GM18517 (cell line): ENCODE data around the gene MTHFD1L.

Experiments
- ATAC-seq: cut with Tn5 transposase; IDR thresholded peaks from one replicate; pipeline ENCODE4 v1.9.1; 2021; ENCODE audit warnings: mild to moderate bottlenecking, moderate library complexity; ENCODE audit not compliant: unreplicated experiment

MTHFD1L gene

DNA sequence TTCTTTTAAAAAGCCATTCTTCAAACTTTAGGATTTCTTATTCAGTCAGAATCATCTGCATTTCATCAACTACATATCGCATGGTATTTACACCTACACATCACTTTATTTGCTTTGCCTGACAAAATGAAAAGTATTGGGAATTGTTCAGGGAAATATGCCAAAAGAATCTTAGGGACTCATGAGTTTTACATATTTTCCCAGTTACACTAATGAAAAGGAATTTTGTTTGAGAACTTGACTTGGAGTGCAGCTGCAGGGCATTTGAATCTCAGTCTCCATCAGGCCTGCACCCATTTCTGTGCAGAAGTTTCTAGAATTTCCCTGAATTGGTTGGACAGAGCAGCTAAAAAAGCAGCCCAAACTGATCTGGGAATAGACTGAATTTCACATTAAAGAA is 65.3 kb downstream of the MTHFD1L start:
- no peak for ATAC-seq

- no peak for ATAC-seq
These were observed 65.9 kb downstream of the MTHFD1L start for GRCh38 chr6:150931405-150931804.

GRCh38 chr6:150932996-150933395 is 67.5 kb downstream of the MTHFD1L start:
- no peak for ATAC-seq

GRCh38 chr6:150934380-150934779 is 68.9 kb downstream of the MTHFD1L start:
- no peak for ATAC-seq

DNA sequence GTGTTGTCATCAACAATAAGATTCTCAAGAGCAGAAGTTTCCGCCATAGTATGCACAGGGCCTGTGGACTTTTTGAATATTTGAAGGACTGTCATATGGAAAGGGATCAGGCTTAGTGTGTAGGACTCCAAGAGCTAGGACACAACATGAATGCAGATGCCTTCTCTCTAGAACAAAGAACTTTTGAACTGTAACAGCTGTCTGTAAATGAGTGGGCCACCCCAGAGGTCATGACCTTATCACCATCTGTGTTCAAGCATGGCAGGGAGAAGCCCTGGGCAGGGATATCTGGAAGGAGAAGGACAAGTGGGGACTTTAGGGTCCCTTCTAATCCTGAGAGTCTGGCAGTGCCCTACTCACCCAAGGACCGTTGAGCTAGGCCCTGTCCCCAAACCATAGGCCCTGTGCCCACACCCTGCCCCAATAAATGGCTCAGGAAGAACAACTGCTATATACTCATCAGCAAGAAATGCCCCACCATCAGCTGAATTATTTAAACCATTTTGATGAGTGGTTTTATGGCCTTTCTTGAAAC is 70.6 kb downstream of the MTHFD1L start:
- ATAC-seq = no peak

- no peak for ATAC-seq
These were observed 71.8 kb downstream of the MTHFD1L start for GRCh38 chr6:150937132-150937906.

DNA sequence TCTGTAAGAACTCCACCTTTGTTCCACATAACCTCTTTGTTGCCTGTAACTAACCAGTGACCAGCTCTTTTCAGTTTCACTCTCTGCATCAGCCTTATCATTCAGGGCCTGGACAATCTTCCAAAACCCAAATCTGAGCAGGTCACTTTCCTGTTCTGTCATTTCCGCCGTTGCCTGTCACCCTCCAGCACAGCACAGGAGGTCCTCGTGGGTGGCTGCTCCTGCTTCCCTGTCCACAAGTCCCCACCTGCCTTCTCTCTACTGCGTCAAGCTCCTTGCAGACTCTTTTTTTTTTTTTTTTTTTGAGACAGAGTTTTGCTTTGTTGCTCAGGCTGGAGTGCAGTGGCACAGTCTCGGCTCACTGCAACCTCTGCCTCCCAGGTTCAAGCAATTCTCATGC is 73.9 kb downstream of the MTHFD1L start:
- no peak for ATAC-seq

DNA sequence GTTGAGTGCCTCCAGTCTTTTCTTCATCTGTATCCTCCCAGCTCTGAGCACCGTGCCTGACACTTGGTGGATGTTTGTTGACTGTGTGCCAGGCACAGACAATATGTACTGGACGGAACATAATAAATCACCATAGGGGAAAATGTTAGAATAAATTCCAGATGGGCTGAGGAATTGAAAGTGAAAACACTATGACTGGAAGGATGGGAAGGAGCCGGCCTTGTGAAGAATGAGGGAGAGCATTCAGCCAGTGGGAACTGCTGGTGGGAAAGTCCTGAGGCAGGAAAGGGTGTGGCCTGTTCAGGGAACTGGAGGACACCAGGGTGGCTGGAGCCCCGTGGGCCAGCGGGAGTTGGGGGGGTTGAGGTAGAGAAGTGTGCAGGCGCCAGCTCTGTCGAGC is 75.4 kb downstream of the MTHFD1L start:
- no peak for ATAC-seq

- ATAC-seq = no peak
These were observed 84.0 kb downstream of the MTHFD1L start for GRCh38 chr6:150949526-150949925.

- ATAC-seq = no peak
These were observed 88.3 kb downstream of the MTHFD1L start for GRCh38 chr6:150953851-150954250.

GRCh38 chr6:150959166-150959565 is 93.7 kb downstream of the MTHFD1L start:
- no peak for ATAC-seq

- ATAC-seq = no peak
These were observed 96.9 kb downstream of the MTHFD1L start for GRCh38 chr6:150962436-150962835.

- no peak for ATAC-seq
These were observed 99.3 kb downstream of the MTHFD1L start for GRCh38 chr6:150964765-150965164.

DNA sequence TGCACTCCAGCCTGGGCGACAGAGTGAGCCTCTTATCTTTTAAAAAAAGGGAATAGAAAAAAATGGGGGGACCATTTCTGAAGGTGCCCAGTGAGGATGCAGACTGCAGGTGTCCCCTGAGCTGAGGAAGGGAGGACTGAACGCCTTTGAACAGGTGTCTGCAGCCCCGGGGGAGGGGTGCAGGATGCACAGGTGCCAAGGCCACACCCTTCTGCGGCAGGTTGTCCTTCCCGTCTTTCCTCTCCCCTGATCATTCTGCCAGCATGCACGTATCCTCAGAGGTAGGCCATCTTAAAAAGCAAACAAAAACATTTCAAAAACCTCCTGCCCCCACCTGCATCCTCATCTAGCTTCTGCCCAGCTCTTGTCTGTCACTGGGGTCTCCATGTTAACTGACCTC is 101.3 kb downstream of the MTHFD1L start:
- no peak for ATAC-seq

- ATAC-seq = no peak
These were observed 101.9 kb downstream of the MTHFD1L start for GRCh38 chr6:150967381-150967780.

- no peak for ATAC-seq
These were observed 102.4 kb downstream of the MTHFD1L start for GRCh38 chr6:150967910-150968309.

DNA sequence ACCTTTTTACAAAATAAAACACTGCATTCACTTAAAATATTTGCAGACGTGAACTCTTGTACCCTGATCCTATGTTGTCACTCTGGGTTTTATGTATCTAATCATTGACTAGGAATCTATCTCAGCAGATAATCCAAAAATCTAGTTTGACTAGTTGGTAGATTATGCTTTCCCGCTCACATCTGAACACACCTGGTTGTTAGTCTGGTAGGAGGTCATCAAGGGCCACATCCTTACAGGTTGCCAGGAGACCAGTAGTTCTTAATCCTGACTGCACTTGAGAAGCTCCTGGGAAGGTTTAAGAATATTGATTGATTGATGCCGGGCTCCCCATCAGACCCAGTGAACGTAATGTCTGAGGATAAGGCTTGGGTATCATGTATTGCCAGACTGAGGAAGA is 104.4 kb downstream of the MTHFD1L start:
- ATAC-seq = no peak

DNA sequence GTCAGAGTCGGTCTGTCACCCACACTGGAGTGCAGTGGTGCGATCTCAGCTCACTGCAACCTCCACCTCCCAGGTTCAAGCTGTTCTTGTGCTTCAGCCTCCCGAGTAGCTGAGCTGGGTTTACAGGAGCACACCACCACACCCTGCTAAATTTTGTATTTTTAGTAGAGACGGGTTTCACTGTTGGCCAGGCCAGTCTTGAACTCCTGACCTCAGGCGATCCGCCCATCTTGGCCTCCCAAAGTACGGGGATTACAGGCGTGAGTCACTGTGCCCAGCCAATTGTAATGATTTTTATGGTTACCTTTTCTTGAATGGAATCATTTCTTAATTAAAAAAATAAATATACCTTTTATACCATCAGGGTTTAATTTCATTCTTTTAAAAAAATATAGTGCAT is 105.7 kb downstream of the MTHFD1L start:
- no peak for ATAC-seq

DNA sequence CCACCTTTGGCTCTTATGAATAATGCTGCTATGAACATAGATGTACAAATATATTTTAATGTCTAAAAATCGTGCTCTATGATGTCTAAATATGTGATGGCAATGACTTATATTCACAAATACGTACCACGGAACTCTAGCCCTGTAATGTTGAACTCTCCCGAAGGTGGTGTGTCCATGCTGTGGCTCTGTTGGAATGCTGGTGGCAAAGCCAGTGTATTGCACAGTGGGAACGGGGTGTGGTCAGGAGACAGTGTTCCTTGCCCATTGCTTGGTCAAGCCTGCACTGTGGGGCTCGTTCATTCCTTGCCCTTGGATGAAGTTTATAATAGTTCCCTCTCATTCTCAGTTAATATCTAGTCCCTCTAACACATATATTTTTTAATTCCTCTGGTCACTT is 109.6 kb downstream of the MTHFD1L start:
- no peak for ATAC-seq

DNA sequence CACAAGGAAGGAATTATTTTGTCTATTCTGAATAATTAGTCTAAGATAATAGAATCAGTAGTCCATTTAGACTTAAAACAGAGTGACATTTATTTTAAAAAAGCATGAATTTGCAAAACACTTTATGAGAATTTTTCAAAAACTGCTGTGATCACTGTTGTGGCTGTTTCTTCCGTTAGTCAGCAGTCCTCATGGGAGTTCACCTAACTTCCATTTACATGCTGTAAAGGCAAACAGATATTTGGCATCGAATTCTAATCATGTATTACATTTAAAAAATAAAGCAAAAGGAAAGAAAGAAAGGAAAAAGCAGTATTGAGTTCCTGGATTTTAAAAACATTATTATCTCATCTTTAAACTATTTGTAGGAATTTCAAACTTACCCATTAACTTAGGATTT is 111.8 kb downstream of the MTHFD1L start:
- no peak for ATAC-seq

DNA sequence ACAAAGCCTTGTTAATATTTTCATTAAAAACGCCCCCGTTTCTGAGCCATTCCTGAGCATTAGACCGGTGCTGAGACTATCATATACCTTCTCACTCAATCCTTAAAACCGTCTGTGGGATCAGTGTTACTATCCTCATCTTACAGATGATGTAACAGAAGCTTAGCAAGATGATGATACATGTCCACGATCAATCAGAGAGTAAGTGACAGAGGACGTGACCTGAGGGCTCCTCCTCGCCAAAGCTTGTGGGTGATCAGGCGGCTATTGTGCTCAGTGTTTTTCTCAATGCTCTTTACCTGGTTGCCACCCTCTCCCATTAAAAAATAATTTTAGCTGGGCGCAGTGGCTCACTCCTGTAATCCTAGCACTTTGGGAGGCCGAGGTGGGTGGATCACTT is 113.1 kb downstream of the MTHFD1L start:
- ATAC-seq = no peak

- ATAC-seq = no peak
These were observed 114.4 kb downstream of the MTHFD1L start for GRCh38 chr6:150979826-150980350.

GRCh38 chr6:150981095-150981494 is 115.6 kb downstream of the MTHFD1L start:
- no peak for ATAC-seq
